GM19395 (cell line): ENCODE results near the gene PLCH2.

Source experiments
- ATAC-seq: cut with Tn5 transposase; IDR thresholded peaks from one replicate; pipeline ENCODE4 v1.9.1; 2021; ENCODE audit warnings: mild to moderate bottlenecking, moderate library complexity; ENCODE audit not compliant: unreplicated experiment

The PLCH2 gene

GRCh38 chr1:2528016-2528415 lies 51.9 kb downstream of the PLCH2 start:
- ATAC-seq: no peak

- ATAC-seq: no peak
These were observed 52.5 kb downstream of the PLCH2 start for GRCh38 chr1:2528611-2528965.

- no peak for ATAC-seq
These were observed 53.1 kb downstream of the PLCH2 start for GRCh38 chr1:2528966-2529783.

- ATAC-seq: no peak
These were observed 53.9 kb downstream of the PLCH2 start, which contains the start of gene HES5 for GRCh38 chr1:2529784-2530512. TSS of gene HES5 (minus strand) at chr1:2530263. CDS start at chr1:2530164, 99 bp downstream.

GRCh38 chr1:2530513-2531361 lies 54.6 kb downstream of the PLCH2 start:
- ATAC-seq: no peak

- ATAC-seq: no peak
These were observed 56.5 kb downstream of the PLCH2 start for GRCh38 chr1:2532485-2533160.

- ATAC-seq: no peak
These were observed 57.3 kb downstream of the PLCH2 start for GRCh38 chr1:2533365-2533764.

- ATAC-seq: no peak
These were observed 58.2 kb downstream of the PLCH2 start for GRCh38 chr1:2534315-2534686.

- ATAC-seq: no peak
These were observed 58.8 kb downstream of the PLCH2 start for GRCh38 chr1:2534687-2535441.

GRCh38 chr1:2535455-2535854 lies 59.4 kb downstream of the PLCH2 start:
- no peak for ATAC-seq

GRCh38 chr1:2535981-2536380 lies 59.9 kb downstream of the PLCH2 start:
- no peak for ATAC-seq

GRCh38 chr1:2537784-2538115 lies 61.7 kb downstream of the PLCH2 start:
- ATAC-seq: no peak

GRCh38 chr1:2538376-2538775 lies 62.3 kb downstream of the PLCH2 start:
- ATAC-seq: no peak

- ATAC-seq: no peak
These were observed 62.8 kb downstream of the PLCH2 start for GRCh38 chr1:2538872-2539271.

- ATAC-seq: no peak
These were observed 63.3 kb downstream of the PLCH2 start for GRCh38 chr1:2539312-2539907.

GRCh38 chr1:2540816-2541492 lies 64.9 kb downstream of the PLCH2 start:
- no peak for ATAC-seq

GRCh38 chr1:2541619-2542245 lies 65.6 kb downstream of the PLCH2 start:
- ATAC-seq: no peak

- no peak for ATAC-seq
These were observed 66.3 kb downstream of the PLCH2 start for GRCh38 chr1:2542246-2542915.
